ENCODE measurements around the gene FOXD2. TPM values are rescaled to one million over a fixed set of nuclear protein-coding genes. Genes with fewer than 3 reads are reported as not detected.
A peak's percentile ranks its signal among the peaks of the same experiment; 100 is the strongest.

The FOXD2 gene
- total and polyA plus RNA-seq, 8 donors = 0.02 to 0.19 (median 0.07) TPM

GRCh38 chr1:47415728-47416318 is 22.0 kb upstream of the FOXD2 start, which contains the start of gene FOXE3:
Gene FOXE3, plus strand, starts transcription at chr1:47416285. Its CDS starts 31 bp downstream, at chr1:47416316.
- 17 to 35% methylated on average over 10 to 21 of the region's 21 CpGs for WGBS, 2 donors
- no peak for DNase-seq
- no peak for TF ChIP-seq CTCF (IDR thresholded peaks at IDR 0.05)
- H3K4me1 ChIP-seq = no peaks in the 10 kb centered on the region
- H3K27me3 ChIP-seq = peaks cover 0 to 4% (median 0%) of the 10 kb centered on the region in 4 donors
- no peak for ATAC-seq
- intact Hi-C loops (cut with DNase I) = loop anchor here in 1 of 3 donors (10.0 kb wide), 1 partner anchor 231 kb away; no protein-coding TSS in a partner anchor
- H3K36me3 ChIP-seq = no peaks in the 10 kb centered on the region
- H3K4me3 ChIP-seq = peak within 1 kb of the TSS in 1 of 4 donors; percentile 36
- no peaks in the 10 kb centered on the region for H3K9me3 ChIP-seq
- FAIRE-seq = no peak
- H3K27ac ChIP-seq = no peak within 1 kb of the TSS

GRCh38 chr1:47416319-47417169 is 21.3 kb upstream of the FOXD2 start:
- TF ChIP-seq CTCF (IDR thresholded peaks at IDR 0.05) = no peak
- 2 to 4% methylated on average over 78 to 134 of the region's 134 CpGs for WGBS, 2 donors
- Histone ChIP-seq H3K27me3 (peaks cover 0 to 4% (median 0%) of the 10 kb centered on the region in 4 donors), H3K4me3 (peak overlapping the region in 1 of 4 donors; percentile 36), H3K27ac (no peak overlapping the region), H3K36me3 (no peaks in the 10 kb centered on the region), H3K4me1 (no peaks in the 10 kb centered on the region), H3K9me3 (no peaks in the 10 kb centered on the region)
- ATAC-seq (peak in 1 of 4 donors; percentile 24), DNase-seq (no peak), FAIRE-seq (no peak)
- intact Hi-C loops (cut with DNase I) = loop anchor here in 1 of 3 donors (10.0 kb wide), 1 partner anchor 232 kb away; no protein-coding TSS in a partner anchor

GRCh38 chr1:47417170-47418044 is 20.4 kb upstream of the FOXD2 start:
- Histone ChIP-seq H3K36me3 (no peaks in the 10 kb centered on the region), H3K4me3 (no peak overlapping the region), H3K27me3 (peaks cover 0 to 4% (median 0%) of the 10 kb centered on the region in 4 donors), H3K4me1 (no peaks in the 10 kb centered on the region), H3K9me3 (no peaks in the 10 kb centered on the region), H3K27ac (no peak overlapping the region)
- TF ChIP-seq CTCF (IDR thresholded peaks at IDR 0.05) = no peak
- intact Hi-C loops (cut with DNase I) = loop anchor here in 1 of 3 donors (10.0 kb wide), 1 partner anchor 233 kb away; no protein-coding TSS in a partner anchor
- DNase-seq (no peak), ATAC-seq (peak in 1 of 4 donors; percentile 21), FAIRE-seq (no peak)
- WGBS, 2 donors = 26 to 30% methylated on average over 31 to 39 of the region's 39 CpGs

GRCh38 chr1:47418122-47418521 is 19.7 kb upstream of the FOXD2 start:
- Histone ChIP-seq H3K4me1 (no peaks in the 10 kb centered on the region), H3K27ac (no peak overlapping the region), H3K9me3 (no peaks in the 10 kb centered on the region), H3K27me3 (peaks cover 0 to 4% (median 0%) of the 10 kb centered on the region in 4 donors), H3K4me3 (no peak overlapping the region), H3K36me3 (no peaks in the 10 kb centered on the region)
- DNase-seq (no peak), ATAC-seq (no peak), FAIRE-seq (no peak)
- WGBS, 2 donors = 80 to 89% methylated on average over 2 of the region's 2 CpGs
- TF ChIP-seq CTCF (IDR thresholded peaks at IDR 0.05) = no peak
- intact Hi-C loops (cut with DNase I) = loop anchor here in 1 of 3 donors (10.0 kb wide), 1 partner anchor 233 kb away; no protein-coding TSS in a partner anchor
